Measurements from ENCODE around the gene DIAPH2. TPM values are rescaled to one million over a fixed set of nuclear protein-coding genes. Genes with fewer than 3 reads are reported as not detected.

The DIAPH2 gene
- 7.8 and 15.8 TPM in 2 replicates for total RNA-seq

DNA sequence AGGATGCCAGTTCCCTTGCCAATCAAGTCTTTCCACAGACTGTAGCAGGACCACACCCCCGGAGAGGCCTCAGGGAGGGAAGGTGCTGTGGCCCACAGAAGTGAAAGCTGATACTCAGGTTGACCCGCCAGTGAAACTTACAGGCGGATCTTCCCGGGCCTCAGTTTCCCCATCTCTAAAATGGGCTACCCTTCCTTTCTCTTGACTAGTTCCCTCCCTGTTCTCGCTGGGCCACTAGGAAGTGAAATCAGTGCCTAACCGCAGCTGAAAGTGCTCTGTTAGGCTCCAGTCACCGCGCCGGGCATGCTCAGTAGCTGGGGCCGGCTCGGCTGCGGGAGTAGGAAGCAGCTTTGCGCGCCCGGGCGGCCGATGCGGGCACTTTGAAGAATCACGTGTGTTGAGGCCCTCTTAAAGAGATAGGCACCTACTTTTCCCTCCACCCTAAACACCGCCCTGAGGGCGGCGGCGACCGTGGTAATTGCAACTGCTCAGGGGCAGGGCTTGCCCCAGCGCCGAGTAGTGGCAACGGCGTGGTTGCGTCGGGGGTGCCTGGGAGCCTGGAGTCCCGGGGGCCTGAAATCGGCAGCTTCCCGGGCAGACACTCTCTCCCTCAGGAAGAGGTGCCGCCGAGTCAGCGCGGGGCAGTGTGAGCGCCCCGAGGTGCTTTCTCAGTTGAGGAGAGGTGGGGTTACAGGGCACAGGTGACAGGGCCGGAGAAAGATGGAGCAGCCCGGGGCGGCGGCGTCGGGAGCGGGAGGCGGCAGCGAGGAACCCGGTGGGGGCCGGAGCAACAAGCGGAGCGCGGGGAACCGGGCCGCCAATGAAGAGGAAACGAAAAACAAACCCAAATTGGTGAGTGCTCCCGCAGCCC is at the start of gene DIAPH2:
TSS of gene DIAPH2 (plus strand) at position 504 of the 871 bp plus-strand sequence.

DNA sequence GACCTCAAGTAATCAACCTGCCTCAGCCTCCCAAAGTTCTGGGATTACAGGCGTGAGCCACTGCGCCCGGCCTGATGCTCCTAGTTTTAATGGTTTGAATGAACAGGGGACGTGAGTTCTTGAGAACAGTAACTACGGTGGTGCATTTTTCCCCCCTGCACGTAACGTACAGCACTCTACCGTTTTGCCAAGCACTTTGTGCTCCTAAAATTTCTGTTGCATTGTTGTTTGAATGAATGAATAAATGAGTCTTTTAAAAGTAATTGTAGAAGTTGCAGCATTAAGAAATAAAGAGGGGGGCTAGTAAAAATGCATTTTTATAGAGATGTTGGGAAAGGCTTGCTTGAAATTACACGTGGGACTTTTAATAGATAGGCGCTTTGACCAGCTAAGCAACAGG is 199.0 kb downstream of the DIAPH2 start, which contains the start of gene RPA4:
TSS of gene RPA4 (plus strand) at position 301 of the 400 bp plus-strand sequence. CDS start 403 bp downstream, outside the sequence.

Other genes starting within 250 kb of the DIAPH2 start
- gene RPA4, start 199.1 kb downstream of the DIAPH2 start, total RNA-seq, result 0.08 and 0.34 TPM in 2 replicates

Measured in hair follicular keratinocyte (primary cell).